SK-N-SH treated with all-trans-retinoic acid at 6 μM for 48 hours (cell line): ENCODE results near the gene ZNF618.

Source experiments
- ATAC-seq: fragments of 200-7000 bp; cut with Tn5 transposase; 3 replicates; pipeline ENCODE4 v1.9.1; 2020; ENCODE audit warnings: mild to moderate bottlenecking, moderate library complexity
- ARNTL ChIP-seq: fragments of 450-650 bp; formaldehyde crosslinking; IDR thresholded peaks from 2 replicates; pipeline ENCODE4 v1.5.0; 2020; ENCODE audit warnings: low read depth, mild to moderate bottlenecking, moderate library complexity, borderline replicate concordance
- BACH2 ChIP-seq: fragments of 250-450 bp; sonication (Bioruptor Pico); IDR thresholded peaks from 2 replicates; pipeline ENCODE4 v1.9.0; 2021; ENCODE audit warnings: mild to moderate bottlenecking, borderline replicate concordance
- CREB5 ChIP-seq: fragments of 250-450 bp; sonication (Bioruptor Pico); IDR thresholded peaks from 2 replicates; pipeline ENCODE4 v1.5.1; 2020; ENCODE audit warnings: low read depth, mild to moderate bottlenecking, moderate library complexity
- CSDC2 ChIP-seq: fragments of 250-450 bp; sonication (Bioruptor Pico); IDR thresholded peaks from 2 replicates; pipeline ENCODE4 v1.5.0; 2020; ENCODE audit warnings: mild to moderate bottlenecking, moderate library complexity
- CSRNP3 ChIP-seq: fragments of 250-450 bp; sonication (Bioruptor Pico); IDR thresholded peaks from 2 replicates; pipeline ENCODE4 v1.5.1; 2021; ENCODE audit warnings: mild to moderate bottlenecking, moderate library complexity
- GLIS3 ChIP-seq: fragments of 250-450 bp; sonication (Bioruptor Pico); IDR thresholded peaks from 2 replicates; pipeline ENCODE4 v1.5.0; 2020; ENCODE audit warnings: mild to moderate bottlenecking, moderate library complexity
- ISL1 ChIP-seq: fragments of 250-450 bp; sonication (Bioruptor Pico); IDR thresholded peaks from 2 replicates; pipeline ENCODE4 v2.1.2; 2022; ENCODE audit warnings: mild to moderate bottlenecking, moderate library complexity
- OSR1 ChIP-seq: fragments of 250-450 bp; sonication (Bioruptor Pico); IDR thresholded peaks from 2 replicates; pipeline ENCODE4 v1.8.0; 2022; ENCODE audit warnings: moderate library complexity, mild to moderate bottlenecking, inconsistent platforms
- PATZ1 ChIP-seq: fragments of 250-450 bp; sonication (Bioruptor Pico); IDR thresholded peaks from 2 replicates; pipeline ENCODE4 v1.8.0; 2020; ENCODE audit warnings: mild to moderate bottlenecking, moderate library complexity, borderline replicate concordance
- PPARA ChIP-seq: fragments of 250-450 bp; sonication (Bioruptor Pico); IDR thresholded peaks from 2 replicates; pipeline ENCODE4 v1.5.0; 2020; ENCODE audit warnings: mild to moderate bottlenecking, borderline replicate concordance
- RARB ChIP-seq: fragments of 250-450 bp; sonication (Bioruptor Pico); IDR thresholded peaks from 2 replicates; pipeline ENCODE4 v1.8.0; 2021; ENCODE audit warnings: mild to moderate bottlenecking, moderate library complexity
- SNAI2 ChIP-seq: fragments of 250-450 bp; sonication (Bioruptor Pico); IDR thresholded peaks from 2 replicates; pipeline ENCODE4 v1.5.0; 2020; ENCODE audit warnings: mild to moderate bottlenecking, moderate library complexity
- TCF4 ChIP-seq: fragments of 250-450 bp; sonication (Bioruptor Pico); IDR thresholded peaks from 2 replicates; pipeline ENCODE4 v1.8.0; 2021; ENCODE audit warnings: mild to moderate bottlenecking, moderate library complexity, borderline replicate concordance
- TOX ChIP-seq: fragments of 250-450 bp; sonication (Bioruptor Pico); IDR thresholded peaks from 2 replicates; pipeline ENCODE4 v1.8.0; 2021; ENCODE audit warnings: mild to moderate bottlenecking, moderate library complexity, borderline replicate concordance
- TSHZ2 ChIP-seq: fragments of 250-450 bp; sonication (Bioruptor Pico); IDR thresholded peaks from 2 replicates; pipeline ENCODE4 v1.5.0; 2020; ENCODE audit warnings: mild to moderate bottlenecking, moderate library complexity
- ZC3H10 ChIP-seq: fragments of 250-450 bp; sonication (Bioruptor Pico); IDR thresholded peaks from 2 replicates; pipeline ENCODE4 v1.5.1; 2021; ENCODE audit warnings: mild to moderate bottlenecking, moderate library complexity
- ZFP3 ChIP-seq: fragments of 250-450 bp; sonication (Bioruptor Pico); IDR thresholded peaks from 2 replicates; pipeline ENCODE4 v1.5.0; 2020; ENCODE audit warnings: mild to moderate bottlenecking, moderate library complexity
- ZFP30 ChIP-seq: fragments of 450-650 bp; formaldehyde crosslinking; IDR thresholded peaks from 2 replicates; pipeline ENCODE4 v1.5.0; 2022; ENCODE audit warnings: mild to moderate bottlenecking, moderate library complexity
- ZNF565 ChIP-seq: fragments of 450-650 bp; formaldehyde crosslinking; conservative IDR thresholded peaks from 2 replicates; pipeline ENCODE4 v1.5.0; 2020; ENCODE audit warnings: low read depth, mild to moderate bottlenecking, moderate library complexity
- ZNF70 ChIP-seq: fragments of 450-650 bp; formaldehyde crosslinking; IDR thresholded peaks from 2 replicates; pipeline ENCODE4 v1.5.0; 2020; ENCODE audit warnings: mild to moderate bottlenecking, moderate library complexity
- ZNF8 ChIP-seq: fragments of 450-650 bp; formaldehyde crosslinking; IDR thresholded peaks from 2 replicates; pipeline ENCODE4 v1.5.0; 2020; ENCODE audit warnings: mild to moderate bottlenecking, moderate library complexity

Gene ZNF618

GRCh38 chr9:114098936-114099668 lies 223.0 kb downstream of the ZNF618 start, which contains the start of gene KIF12:
Gene KIF12 (minus strand): TSS chr9:114099292. CDS start chr9:114099276, 16 bp downstream.
- no peak for ATAC-seq
- no peak for TF ChIP-seq BACH2 (CRISPR knock-in tag)
- no peak for TF ChIP-seq TCF4 (CRISPR knock-in tag)
- no peak for TF ChIP-seq CREB5 (CRISPR knock-in tag)
- no peak for TF ChIP-seq TSHZ2 (CRISPR knock-in tag)
- no peak for TF ChIP-seq SNAI2 (CRISPR knock-in tag)
- TF ChIP-seq GLIS3 (CRISPR knock-in tag) = no peak
- TF ChIP-seq ARNTL (CRISPR knock-in tag) = no peak
- TF ChIP-seq ZNF70 (CRISPR knock-in tag) = no peak
- TF ChIP-seq PATZ1 (CRISPR knock-in tag) = no peak
- TF ChIP-seq ISL1 = no peak
- no peak for TF ChIP-seq PPARA
- no peak for TF ChIP-seq TOX (CRISPR knock-in tag)
- TF ChIP-seq ZFP30 (CRISPR knock-in tag) = no peak
- TF ChIP-seq ZNF565 (CRISPR knock-in tag) = no peak
- TF ChIP-seq CSDC2 = no peak
- TF ChIP-seq ZNF8 (CRISPR knock-in tag) = no peak
- TF ChIP-seq ZFP3 (CRISPR knock-in tag) = no peak
- no peak for TF ChIP-seq OSR1 (CRISPR knock-in tag)
- TF ChIP-seq CSRNP3 = no peak
- TF ChIP-seq RARB = no peak

GRCh38 chr9:114099669-114100270 lies 223.7 kb downstream of the ZNF618 start:
- no peak for TF ChIP-seq CSRNP3
- TF ChIP-seq RARB = no peak
- TF ChIP-seq ZNF8 (CRISPR knock-in tag) = no peak
- TF ChIP-seq GLIS3 (CRISPR knock-in tag) = no peak
- no peak for TF ChIP-seq CSDC2
- TF ChIP-seq TCF4 (CRISPR knock-in tag) = no peak
- no peak for TF ChIP-seq TSHZ2 (CRISPR knock-in tag)
- no peak for TF ChIP-seq ZC3H10
- TF ChIP-seq, all 23 proteins: peak for 0
- no peak for ATAC-seq
